HCT116 (cell line): Measurements from ENCODE around the gene CERS4.

ENCODE experiments used
- CBX3 ChIP-seq: IDR thresholded peaks from 2 replicates; pipeline ENCODE4 v1.6.1; 2012; ENCODE audit warnings: low read depth
- CEBPB ChIP-seq: IDR thresholded peaks from 2 replicates; pipeline ENCODE4 v1.6.1; 2012; ENCODE audit warnings: low read depth
- ELF1 ChIP-seq: IDR thresholded peaks from 2 replicates; pipeline ENCODE4 v1.6.1; 2012; ENCODE audit warnings: low read depth, borderline replicate concordance
- EZH2 ChIP-seq: fragments of 200-600 bp; sonication (generic); IDR thresholded peaks from 2 replicates; pipeline ENCODE4 v1.6.1; 2017; ENCODE audit warnings: antibody characterized with exemption, mixed run types
- JUND ChIP-seq: IDR thresholded peaks from 2 replicates; pipeline ENCODE4 v1.6.1; 2012
- POLR2A ChIP-seq: IDR thresholded peaks from 2 replicates; pipeline ENCODE4 v1.7.0; 2011; ENCODE audit warnings: borderline replicate concordance; ENCODE audit not compliant: insufficient read depth, insufficient read length; ENCODE audit errors: extremely low read depth
- POLR2AphosphoS5 ChIP-seq: IDR thresholded peaks from 2 replicates; pipeline ENCODE4 v1.6.1; 2011; ENCODE audit warnings: mild to moderate bottlenecking, low read depth, low read length, moderate library complexity
- REST ChIP-seq: IDR thresholded peaks from 2 replicates; pipeline ENCODE4 v1.6.1; 2012; ENCODE audit warnings: low read depth
- SRF ChIP-seq: IDR thresholded peaks from 2 replicates; pipeline ENCODE4 v1.6.1; 2012; ENCODE audit warnings: low read depth
- YY1 ChIP-seq: IDR thresholded peaks from 2 replicates; pipeline ENCODE4 v1.6.1; 2011; ENCODE audit warnings: low read length, low read depth, moderate library complexity, mild to moderate bottlenecking; ENCODE audit not compliant: insufficient replicate concordance; ENCODE audit errors: extremely low read depth
- ZNF274 ChIP-seq: fragments of 200-500 bp; sonication (Bioruptor generic); IDR thresholded peaks from 2 replicates; pipeline ENCODE4 v1.6.1; 2014; ENCODE audit warnings: mild to moderate bottlenecking, low read depth, low read length, inconsistent platforms
- TF ChIP-seq, protein P1 (sequence below), 3 experiments: fragments of 200-600 bp in 1 of 3; sonication (generic) in 1 of 3; IDR thresholded peaks in 2 of 3; conservative IDR thresholded peaks in 1 of 3; 2 replicates each; pipeline ENCODE4 v1.5.1; 2012 to 2017; ENCODE audit warnings: low read depth in 2 of 3, low read length in 2 of 3, antibody characterized with exemption in 1 of 3, borderline replicate concordance in 1 of 3, control low read depth in 1 of 3, mild to moderate bottlenecking in 1 of 3, mixed read lengths in 1 of 3, mixed run types in 1 of 3, moderate library complexity in 1 of 3; ENCODE audit not compliant: insufficient read depth in 1 of 3
- TF ChIP-seq, protein P2 (sequence below): IDR thresholded peaks from 2 replicates; pipeline ENCODE4 v1.6.1; 2012
- TF ChIP-seq, protein P3 (sequence below): IDR thresholded peaks from 2 replicates; pipeline ENCODE4 v1.6.1; 2012

DNA sequence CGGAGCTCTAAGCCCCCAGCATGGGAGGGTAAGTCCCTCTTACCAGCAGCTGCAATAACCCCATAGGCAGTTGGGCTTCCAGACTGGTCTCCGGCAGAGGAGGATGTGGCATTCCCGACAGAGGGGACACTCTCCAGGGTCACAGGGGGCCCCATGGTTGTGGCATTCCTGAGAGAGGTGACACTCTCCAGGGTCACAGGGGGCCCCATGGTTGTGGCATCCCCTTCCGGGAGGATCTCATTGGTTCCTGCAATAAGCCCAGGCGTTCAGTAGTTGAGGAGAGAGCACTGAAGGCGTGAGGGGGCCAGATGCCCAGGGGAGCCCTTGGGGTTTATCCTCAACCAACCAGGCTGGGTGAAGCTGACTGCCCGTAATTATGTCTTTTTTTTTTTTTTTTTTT is 93.6 kb downstream of the CERS4 start:
- TF ChIP-seq POLR2A (no peak), YY1 (no peak), EZH2 (no peak), CEBPB (no peak), SRF (no peak), REST (no peak), POLR2AphosphoS5 (no peak), ZNF274 (no peak), CBX3 (no peak), JUND (no peak), ELF1 (no peak)
- TF ChIP-seq, protein P1, sequence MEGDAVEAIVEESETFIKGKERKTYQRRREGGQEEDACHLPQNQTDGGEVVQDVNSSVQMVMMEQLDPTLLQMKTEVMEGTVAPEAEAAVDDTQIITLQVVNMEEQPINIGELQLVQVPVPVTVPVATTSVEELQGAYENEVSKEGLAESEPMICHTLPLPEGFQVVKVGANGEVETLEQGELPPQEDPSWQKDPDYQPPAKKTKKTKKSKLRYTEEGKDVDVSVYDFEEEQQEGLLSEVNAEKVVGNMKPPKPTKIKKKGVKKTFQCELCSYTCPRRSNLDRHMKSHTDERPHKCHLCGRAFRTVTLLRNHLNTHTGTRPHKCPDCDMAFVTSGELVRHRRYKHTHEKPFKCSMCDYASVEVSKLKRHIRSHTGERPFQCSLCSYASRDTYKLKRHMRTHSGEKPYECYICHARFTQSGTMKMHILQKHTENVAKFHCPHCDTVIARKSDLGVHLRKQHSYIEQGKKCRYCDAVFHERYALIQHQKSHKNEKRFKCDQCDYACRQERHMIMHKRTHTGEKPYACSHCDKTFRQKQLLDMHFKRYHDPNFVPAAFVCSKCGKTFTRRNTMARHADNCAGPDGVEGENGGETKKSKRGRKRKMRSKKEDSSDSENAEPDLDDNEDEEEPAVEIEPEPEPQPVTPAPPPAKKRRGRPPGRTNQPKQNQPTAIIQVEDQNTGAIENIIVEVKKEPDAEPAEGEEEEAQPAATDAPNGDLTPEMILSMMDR (IDR thresholded peaks at IDR 0.05 in 2 of 3, conservative IDR thresholded peaks at IDR 0.05 in 1 of 3; ENCODE audit: borderline replicate concordance in 1 of 3, insufficient read depth in 1 of 3, low read depth in 2 of 3, low read length in 2 of 3), result no peak
- TF ChIP-seq, protein P2, sequence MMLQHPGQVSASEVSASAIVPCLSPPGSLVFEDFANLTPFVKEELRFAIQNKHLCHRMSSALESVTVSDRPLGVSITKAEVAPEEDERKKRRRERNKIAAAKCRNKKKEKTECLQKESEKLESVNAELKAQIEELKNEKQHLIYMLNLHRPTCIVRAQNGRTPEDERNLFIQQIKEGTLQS, result no peak
- TF ChIP-seq, protein P3, sequence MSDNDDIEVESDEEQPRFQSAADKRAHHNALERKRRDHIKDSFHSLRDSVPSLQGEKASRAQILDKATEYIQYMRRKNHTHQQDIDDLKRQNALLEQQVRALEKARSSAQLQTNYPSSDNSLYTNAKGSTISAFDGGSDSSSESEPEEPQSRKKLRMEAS, result no peak
